Neural progenitor cell (in vitro differentiated cells): ENCODE results near the gene MS4A18.

Experiments used
- EZH2 ChIP-seq: fragments of 200-600 bp; sonication (generic); IDR thresholded peaks from 2 replicates; pipeline ENCODE4 v1.6.1; 2017; ENCODE audit warnings: antibody characterized with exemption, mild to moderate bottlenecking, moderate library complexity
- EZH2phosphoT487 ChIP-seq: fragments of 200-600 bp; sonication (generic); IDR thresholded peaks from 2 replicates; pipeline ENCODE4 v1.6.1; 2017; ENCODE audit warnings: antibody characterized with exemption
- TF ChIP-seq, protein P1 (sequence below): fragments of 200-600 bp; sonication (generic); IDR thresholded peaks from 2 replicates; pipeline ENCODE4 v1.5.1; 2017; ENCODE audit warnings: antibody characterized with exemption, mild to moderate bottlenecking

GRCh38 chr11:60734279-60734678, 9.8 kb downstream of the MS4A18 start:
- TF ChIP-seq, protein P1, sequence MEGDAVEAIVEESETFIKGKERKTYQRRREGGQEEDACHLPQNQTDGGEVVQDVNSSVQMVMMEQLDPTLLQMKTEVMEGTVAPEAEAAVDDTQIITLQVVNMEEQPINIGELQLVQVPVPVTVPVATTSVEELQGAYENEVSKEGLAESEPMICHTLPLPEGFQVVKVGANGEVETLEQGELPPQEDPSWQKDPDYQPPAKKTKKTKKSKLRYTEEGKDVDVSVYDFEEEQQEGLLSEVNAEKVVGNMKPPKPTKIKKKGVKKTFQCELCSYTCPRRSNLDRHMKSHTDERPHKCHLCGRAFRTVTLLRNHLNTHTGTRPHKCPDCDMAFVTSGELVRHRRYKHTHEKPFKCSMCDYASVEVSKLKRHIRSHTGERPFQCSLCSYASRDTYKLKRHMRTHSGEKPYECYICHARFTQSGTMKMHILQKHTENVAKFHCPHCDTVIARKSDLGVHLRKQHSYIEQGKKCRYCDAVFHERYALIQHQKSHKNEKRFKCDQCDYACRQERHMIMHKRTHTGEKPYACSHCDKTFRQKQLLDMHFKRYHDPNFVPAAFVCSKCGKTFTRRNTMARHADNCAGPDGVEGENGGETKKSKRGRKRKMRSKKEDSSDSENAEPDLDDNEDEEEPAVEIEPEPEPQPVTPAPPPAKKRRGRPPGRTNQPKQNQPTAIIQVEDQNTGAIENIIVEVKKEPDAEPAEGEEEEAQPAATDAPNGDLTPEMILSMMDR, result no peak
- TF ChIP-seq EZH2phosphoT487, result no peak
- TF ChIP-seq EZH2, result no peak
